ENCODE data around the gene C11orf71. TPM values are rescaled to one million over a fixed set of nuclear protein-coding genes. Genes with fewer than 3 reads are reported as not detected.

Gene C11orf71
- total and polyA plus RNA-seq, 10 of the 15 experiments (the other 5 are each of a cell fraction or from before 2014, with no cell fraction given): 1.4 to 12.0 (median 7.1) TPM

- H3K4me1 ChIP-seq (ENCODE audit: control insufficient read depth, insufficient read depth, low read length): no peaks in the 10 kb centered on the region
- no peak for ATAC-seq
- BruUV-seq (replicated peaks): no TSS peak
- H3K4me3 ChIP-seq: no peak overlapping the region
- no peaks in the 10 kb centered on the region for H4K20me1 ChIP-seq (ENCODE audit: control insufficient read depth, insufficient read depth)
- no peaks in the 10 kb centered on the region for H3K79me2 ChIP-seq (ENCODE audit: control insufficient read depth, insufficient read depth, low read length)
- no peaks in the 10 kb centered on the region; a peak in 1 of 4 replicates for H3K27me3 ChIP-seq (replicated peaks in 1 of 2; ENCODE audit: control insufficient read depth in 2 of 2, insufficient read depth in 2 of 2, low read length in 1 of 2)
- ChIA-PET CTCF (no interaction called here), SMC1A (ENCODE audit: uncharacterized antibody, unreplicated experiment) (no interaction called here), POLR2A (no interaction called here), RAD21 (ENCODE audit: unreplicated experiment) (no interaction called here)
- TF ChIP-seq BCL11A (IDR thresholded peaks at IDR 0.05; ENCODE audit: low read depth, low read length) (no peak), ZBED1 (IDR thresholded peaks at IDR 0.05; ENCODE audit: borderline replicate concordance) (no peak), ESRRA (IDR thresholded peaks at IDR 0.05; ENCODE audit: low read length) (no peak), EP300 (IDR thresholded peaks at IDR 0.05; ENCODE audit: borderline replicate concordance in 1 of 2, control insufficient read depth in 1 of 2, low read depth in 2 of 2, low read length in 2 of 2) (no peak), IRF3 (IDR thresholded peaks at IDR 0.05) (no peak), BRCA1 (IDR thresholded peaks at IDR 0.05; ENCODE audit: low read depth, low read length) (no peak), CREB1 (IDR thresholded peaks at IDR 0.05; ENCODE audit: low read depth) (no peak), PAX8 (IDR thresholded peaks at IDR 0.05) (no peak)
- no peak overlapping the region for H2AFZ ChIP-seq (ENCODE audit: control insufficient read depth, low read depth, low read length)
- H3K4me2 ChIP-seq (ENCODE audit: control insufficient read depth, insufficient read depth): no peak overlapping the region
- H3K9ac ChIP-seq (ENCODE audit: control insufficient read depth, insufficient read depth, low read length): no peak overlapping the region
- FAIRE-seq: no peak
- H3K9me3 ChIP-seq (replicated peaks; ENCODE audit: control insufficient read depth, insufficient read depth, low read length): no peaks in the 10 kb centered on the region
- H3K27ac ChIP-seq (ENCODE audit: control insufficient read depth, insufficient read depth): no peak overlapping the region
- 43% methylated on average over 3 of the region's 3 CpGs for WGBS (ENCODE audit: insufficient coverage, insufficient replicate concordance, low lambda C conversion rate, missing lambda C conversion rate)
- in situ Hi-C loops (cut with MboI): no loop called here
- no peak for DNase-seq (ENCODE audit: low read depth, low spot score)
- no peaks in the 10 kb centered on the region for H3K36me3 ChIP-seq (ENCODE audit: control insufficient read depth in 2 of 2, insufficient read depth in 2 of 2, low read length in 1 of 2)
- intact Hi-C loops (cut with micrococcal nuclease; ENCODE audit: unreplicated experiment): no loop called here
Observed at GRCh38 chr11:114432893-114433292, 32.6 kb upstream of the C11orf71 start.

GRCh38 chr11:114430290-114430689 is 30.0 kb upstream of the C11orf71 start:
- ATAC-seq: no peak
- H3K9ac ChIP-seq (ENCODE audit: control insufficient read depth, insufficient read depth, low read length): no peak overlapping the region
- ChIA-PET SMC1A (ENCODE audit: uncharacterized antibody, unreplicated experiment) (interaction anchor here (1.2 to 1.6 kb wide), 3 partner anchors 14 to 31 kb away, joined by 3 read pairs; no protein-coding TSS in a partner anchor), RAD21 (ENCODE audit: unreplicated experiment) (no interaction called here), POLR2A (interaction anchor here (1.0 kb wide), 1 partner anchor 9 kb away, joined by 3 read pairs; the partner anchor contains the start of gene REXO2), CTCF (interaction anchor here (1.2 kb wide), 1 partner anchor 50 kb away, joined by 3 read pairs; no protein-coding TSS in a partner anchor)
- no peak for DNase-seq (ENCODE audit: low read depth, low spot score)
- H3K27me3 ChIP-seq (replicated peaks in 1 of 2; ENCODE audit: control insufficient read depth in 2 of 2, insufficient read depth in 2 of 2, low read length in 1 of 2): no peaks in the 10 kb centered on the region; a peak in 1 of 4 replicates
- no peak overlapping the region for H3K4me3 ChIP-seq
- in situ Hi-C loops (cut with MboI): no loop called here
- H2AFZ ChIP-seq (ENCODE audit: control insufficient read depth, low read depth, low read length): no peak overlapping the region
- H3K4me1 ChIP-seq (ENCODE audit: control insufficient read depth, insufficient read depth, low read length): no peaks in the 10 kb centered on the region
- intact Hi-C loops (cut with micrococcal nuclease; ENCODE audit: unreplicated experiment): no loop called here
- no peak overlapping the region for H3K27ac ChIP-seq (ENCODE audit: control insufficient read depth, insufficient read depth)
- no peaks in the 10 kb centered on the region for H4K20me1 ChIP-seq (ENCODE audit: control insufficient read depth, insufficient read depth)
- no peaks in the 10 kb centered on the region for H3K36me3 ChIP-seq (ENCODE audit: control insufficient read depth in 2 of 2, insufficient read depth in 2 of 2, low read length in 1 of 2)
- H3K4me2 ChIP-seq (ENCODE audit: control insufficient read depth, insufficient read depth): no peak overlapping the region
- no peaks in the 10 kb centered on the region; the same call in 2 of the 3 replicates for H3K9me3 ChIP-seq (replicated peaks; ENCODE audit: control insufficient read depth, insufficient read depth, low read length)
- BruUV-seq (replicated peaks): no TSS peak
- no peaks in the 10 kb centered on the region for H3K79me2 ChIP-seq (ENCODE audit: control insufficient read depth, insufficient read depth, low read length)
- no peak for FAIRE-seq
- TF ChIP-seq NKRF (conservative IDR thresholded peaks at IDR 0.05): no peak
- TF ChIP-seq TCF7 (IDR thresholded peaks at IDR 0.05; ENCODE audit: borderline replicate concordance): no peak
- no peak for TF ChIP-seq ATF3 (IDR thresholded peaks at IDR 0.05; ENCODE audit: borderline replicate concordance, extremely low read depth, low read depth, low read length)
- TF ChIP-seq STAT1 (conservative IDR thresholded peaks at IDR 0.05): no peak
